ENCODE measurements around the gene TRIM52. TPM values are rescaled to one million over a fixed set of nuclear protein-coding genes. Genes with fewer than 3 reads are reported as not detected.

The TRIM52 gene
- total and polyA plus RNA-seq, 5 donors from 2014 or later, result 28.0 to 40.3 (median 35.7) TPM

DNA sequence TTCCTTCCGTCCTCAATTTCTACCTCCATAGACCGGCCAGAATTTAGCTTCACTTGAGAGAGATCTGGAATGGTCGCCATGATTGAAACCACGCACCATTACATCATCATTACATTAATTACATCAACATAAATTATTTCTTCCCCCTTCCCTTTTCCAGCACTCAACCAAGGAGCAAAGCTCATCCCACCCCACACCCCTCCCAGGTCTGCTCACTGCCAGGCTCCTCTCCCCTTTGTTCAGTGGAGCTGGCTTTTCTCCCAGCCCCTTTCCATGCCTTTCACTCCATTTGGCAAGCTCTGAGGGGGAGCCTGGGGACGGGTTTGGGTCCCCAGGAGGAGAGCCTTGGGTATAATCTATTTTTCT, 25.6 kb downstream of the TRIM52 start:
- H3K4me1 Mint-ChIP-seq, result peaks cover 0 to 27% (median 21%) of the 10 kb centered on the region in 4 donors
- H3K4me3 ChIP-seq (ENCODE audit: low read depth, low read length), result no peak overlapping the region
- peak overlapping the region in 1 of 4 donors; percentile 15 for H3K4me3 Mint-ChIP-seq
- H3K9me3 Mint-ChIP-seq, result peaks cover 0 to 2% (median 0%) of the 10 kb centered on the region in 7 donors
- peaks cover 84% of the 10 kb centered on the region for H3K36me3 ChIP-seq (ENCODE audit: control insufficient read depth, insufficient read depth, low read length)
- H3K27ac Mint-ChIP-seq, result no peak overlapping the region
- DNase-seq (no peak), ATAC-seq (ENCODE audit: low read depth in 2 of 2) (no peak)
- no peak overlapping the region for H3K27ac ChIP-seq (ENCODE audit: insufficient read depth, low read length, poor library complexity, severe bottlenecking)
- H3K4me1 ChIP-seq (ENCODE audit: control insufficient read depth, insufficient read depth, low read length, poor library complexity, severe bottlenecking), result peaks cover under 1% of the 10 kb centered on the region
- H3K27me3 Mint-ChIP-seq, result no peaks in the 10 kb centered on the region
- peaks cover 60% of the 10 kb centered on the region for H3K36me3 Mint-ChIP-seq
- H3K27me3 ChIP-seq (ENCODE audit: control insufficient read depth, insufficient read depth, low read length), result no peaks in the 10 kb centered on the region
- H3K9me3 ChIP-seq (ENCODE audit: control insufficient read depth in 2 of 2, low read length in 2 of 2), result no peaks in the 10 kb centered on the region

DNA sequence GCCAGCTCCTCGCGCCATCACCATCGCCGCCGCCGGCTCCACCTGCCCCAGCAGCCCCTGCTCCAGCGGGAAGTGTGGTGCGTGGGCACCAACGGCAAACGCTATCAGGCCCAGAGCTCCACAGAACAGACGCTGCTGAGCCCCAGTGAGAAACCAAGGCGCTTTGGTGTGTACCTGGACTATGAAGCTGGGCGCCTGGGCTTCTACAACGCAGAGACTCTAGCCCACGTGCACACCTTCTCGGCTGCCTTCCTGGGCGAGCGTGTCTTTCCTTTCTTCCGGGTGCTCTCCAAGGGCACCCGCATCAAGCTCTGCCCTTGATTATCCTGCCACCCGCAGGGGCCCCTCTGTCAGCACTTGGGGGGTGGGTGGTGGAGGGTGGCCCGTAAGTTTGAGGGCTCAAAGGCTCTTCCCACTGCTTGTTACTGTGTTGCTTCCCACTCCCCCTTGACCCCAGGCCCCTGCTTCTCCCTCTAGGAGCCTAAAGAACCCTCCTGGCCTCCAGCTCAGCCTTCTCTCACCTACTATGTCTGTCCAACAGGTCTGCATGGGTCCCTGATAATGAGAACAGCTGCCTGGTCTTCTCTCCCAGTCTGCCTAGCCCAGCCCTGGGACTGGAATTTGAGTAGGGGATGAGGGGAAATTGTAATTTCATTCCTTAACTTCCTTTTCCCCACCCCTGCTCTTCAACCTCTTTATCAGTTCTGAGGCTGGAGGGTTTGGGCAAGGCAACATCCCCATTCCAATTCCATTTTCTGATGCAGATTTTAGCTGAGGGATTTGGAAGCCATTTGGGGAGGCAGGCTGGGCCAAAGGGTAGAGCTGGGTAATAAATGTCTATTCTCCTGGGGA, 26.3 kb downstream of the TRIM52 start:
- H3K27ac Mint-ChIP-seq, result peak overlapping the region in 1 of 3 donors; percentile 20

DNA sequence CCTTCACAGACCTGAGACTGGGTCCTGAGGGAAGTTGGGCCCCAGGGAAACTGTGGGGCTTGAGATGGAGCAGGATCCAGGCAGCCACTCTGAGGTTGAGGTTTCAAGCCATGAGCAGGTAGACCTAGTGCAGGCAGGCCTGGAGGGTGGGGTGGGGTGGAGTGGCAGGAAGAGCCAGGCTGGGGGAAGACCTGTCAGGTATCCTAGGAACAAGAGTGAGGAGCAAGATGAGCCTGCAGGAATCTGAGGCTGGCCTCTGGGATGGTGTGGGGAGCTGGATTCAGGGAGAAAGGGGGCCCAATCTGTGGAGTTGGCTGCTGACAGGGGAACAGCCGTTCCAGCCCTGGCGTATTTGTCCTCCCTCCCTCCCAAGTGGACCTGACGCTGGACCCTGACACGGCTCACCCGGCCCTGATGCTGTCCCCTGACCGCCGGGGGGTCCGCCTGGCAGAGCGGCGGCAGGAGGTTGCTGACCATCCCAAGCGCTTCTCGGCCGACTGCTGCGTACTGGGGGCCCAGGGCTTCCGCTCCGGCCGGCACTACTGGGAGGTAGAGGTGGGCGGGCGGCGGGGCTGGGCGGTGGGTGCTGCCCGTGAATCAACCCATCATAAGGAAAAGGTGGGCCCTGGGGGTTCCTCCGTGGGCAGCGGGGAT, 27.0 kb downstream of the TRIM52 start:
- H3K27ac Mint-ChIP-seq, result peak overlapping the region in 2 of 3 donors; percentile 46 to 48
- H3K4me3 ChIP-seq (ENCODE audit: low read depth, low read length), result no peak overlapping the region
- H3K27ac ChIP-seq (ENCODE audit: insufficient read depth, low read length, poor library complexity, severe bottlenecking), result peak overlapping the region; percentile 17
- H3K27me3 ChIP-seq (ENCODE audit: control insufficient read depth, insufficient read depth, low read length), result no peaks in the 10 kb centered on the region
- no peak for ATAC-seq (ENCODE audit: low read depth in 2 of 2)
- no peaks in the 10 kb centered on the region for H3K9me3 ChIP-seq (ENCODE audit: control insufficient read depth in 2 of 2, low read length in 2 of 2)
- H3K36me3 ChIP-seq (ENCODE audit: control insufficient read depth, insufficient read depth, low read length), result peaks cover 71% of the 10 kb centered on the region
- H3K9me3 Mint-ChIP-seq, result peaks cover 0 to 2% (median 0%) of the 10 kb centered on the region in 7 donors
- no peaks in the 10 kb centered on the region for H3K4me1 ChIP-seq (ENCODE audit: control insufficient read depth, insufficient read depth, low read length, poor library complexity, severe bottlenecking)
- no peak for DNase-seq
- H3K4me3 Mint-ChIP-seq, result no peak overlapping the region
- peaks cover 61% of the 10 kb centered on the region for H3K36me3 Mint-ChIP-seq
- H3K4me1 Mint-ChIP-seq, result peaks cover 8 to 29% (median 27%) of the 10 kb centered on the region in 4 donors
- H3K27me3 Mint-ChIP-seq, result no peaks in the 10 kb centered on the region

More for the DNA sequence above, 26.3 kb downstream of the TRIM52 start:
- no peaks in the 10 kb centered on the region for H3K4me1 ChIP-seq (ENCODE audit: control insufficient read depth, insufficient read depth, low read length, poor library complexity, severe bottlenecking)
- H3K27me3 ChIP-seq (ENCODE audit: control insufficient read depth, insufficient read depth, low read length), result no peaks in the 10 kb centered on the region
- Mint-ChIP-seq H3K27me3 (no peaks in the 10 kb centered on the region), H3K4me3 (no peak overlapping the region), H3K36me3 (peaks cover 63% of the 10 kb centered on the region), H3K9me3 (peaks cover 0 to 2% (median 0%) of the 10 kb centered on the region in 7 donors), H3K4me1 (peaks cover 2 to 29% (median 24%) of the 10 kb centered on the region in 4 donors)
- peaks cover 79% of the 10 kb centered on the region for H3K36me3 ChIP-seq (ENCODE audit: control insufficient read depth, insufficient read depth, low read length)
- DNase-seq, result no peak
- no peaks in the 10 kb centered on the region for H3K9me3 ChIP-seq (ENCODE audit: control insufficient read depth in 2 of 2, low read length in 2 of 2)
- no peak overlapping the region for H3K4me3 ChIP-seq (ENCODE audit: low read depth, low read length)
- no peak overlapping the region for H3K27ac ChIP-seq (ENCODE audit: insufficient read depth, low read length, poor library complexity, severe bottlenecking)
- no peak for ATAC-seq (ENCODE audit: low read depth in 2 of 2)

DNA sequence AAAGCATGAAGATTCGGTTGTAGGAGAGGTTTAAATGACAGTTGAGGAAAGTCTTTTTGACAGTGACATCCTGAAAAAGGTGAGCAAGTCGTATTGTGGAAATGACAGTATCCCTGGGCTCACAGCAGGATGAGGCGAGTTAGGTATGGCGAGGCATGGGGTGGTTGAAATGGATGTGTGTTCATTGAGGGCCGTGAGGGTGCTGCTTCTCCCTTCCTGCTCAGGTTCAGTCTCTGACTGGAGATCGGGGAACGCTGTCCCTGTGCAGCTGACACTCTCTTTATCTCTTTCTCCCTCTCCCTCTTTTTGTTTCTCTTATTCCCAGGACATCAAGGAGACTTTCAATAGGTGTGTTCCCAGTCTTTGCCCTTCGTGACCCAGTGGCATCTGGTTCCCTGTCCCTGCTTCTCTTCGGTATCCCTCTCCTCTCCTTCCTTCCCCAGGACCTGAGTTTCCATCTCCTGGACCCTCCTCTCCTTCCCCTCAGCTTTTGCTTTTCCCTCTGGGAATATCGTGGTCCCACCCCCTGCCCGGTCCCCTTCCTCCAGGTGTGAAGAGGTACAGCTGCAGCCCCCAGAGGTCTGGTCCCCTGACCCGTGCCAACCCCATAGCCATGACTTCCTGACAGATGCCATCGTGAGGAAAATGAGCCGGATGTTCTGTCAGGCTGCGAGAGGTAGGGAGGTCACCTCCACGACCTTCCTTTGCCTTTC, 27.7 kb downstream of the TRIM52 start:
- no peak overlapping the region for H3K4me3 Mint-ChIP-seq
- no peaks in the 10 kb centered on the region for H3K27me3 Mint-ChIP-seq
- no peaks in the 10 kb centered on the region for H3K9me3 ChIP-seq (ENCODE audit: control insufficient read depth in 2 of 2, low read length in 2 of 2)
- ATAC-seq (ENCODE audit: low read depth in 2 of 2) (no peak), DNase-seq (no peak)
- H3K9me3 Mint-ChIP-seq, result peaks cover 0 to 2% (median 0%) of the 10 kb centered on the region in 7 donors
- H3K4me3 ChIP-seq (ENCODE audit: low read depth, low read length), result no peak overlapping the region
- H3K36me3 ChIP-seq (ENCODE audit: control insufficient read depth, insufficient read depth, low read length), result peaks cover 64% of the 10 kb centered on the region
- H3K4me1 ChIP-seq (ENCODE audit: control insufficient read depth, insufficient read depth, low read length, poor library complexity, severe bottlenecking), result no peaks in the 10 kb centered on the region
- peaks cover 8 to 25% (median 24%) of the 10 kb centered on the region in 4 donors for H3K4me1 Mint-ChIP-seq
- no peaks in the 10 kb centered on the region for H3K27me3 ChIP-seq (ENCODE audit: control insufficient read depth, insufficient read depth, low read length)
- H3K27ac Mint-ChIP-seq, result peak overlapping the region; percentile 26 to 59 (median 49)
- H3K36me3 Mint-ChIP-seq, result peaks cover 56% of the 10 kb centered on the region
- H3K27ac ChIP-seq (ENCODE audit: insufficient read depth, low read length, poor library complexity, severe bottlenecking), result peak overlapping the region; percentile 17

DNA sequence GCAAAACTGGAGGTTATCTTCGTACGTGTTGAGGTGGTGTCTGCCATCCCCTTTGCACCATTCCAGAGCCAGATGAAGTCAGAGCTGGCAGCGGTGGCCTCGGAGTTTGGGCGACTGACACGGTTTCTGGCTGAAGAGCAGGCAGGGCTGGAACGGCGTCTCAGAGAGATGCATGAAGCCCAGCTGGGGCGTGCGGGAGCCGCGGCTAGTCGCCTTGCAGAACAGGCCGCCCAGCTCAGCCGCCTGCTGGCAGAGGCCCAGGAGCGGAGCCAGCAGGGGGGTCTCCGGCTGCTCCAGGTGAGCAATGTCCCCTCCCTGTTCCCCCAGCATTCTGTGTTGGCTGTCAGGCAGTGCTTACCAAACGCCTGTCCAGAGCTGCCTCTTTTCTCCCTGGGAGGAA, 28.4 kb downstream of the TRIM52 start:
- no peaks in the 10 kb centered on the region for H3K27me3 ChIP-seq (ENCODE audit: control insufficient read depth, insufficient read depth, low read length)
- no peak for ATAC-seq (ENCODE audit: low read depth in 2 of 2)
- no peak overlapping the region for H3K4me3 ChIP-seq (ENCODE audit: low read depth, low read length)
- DNase-seq, result no peak
- H3K4me1 ChIP-seq (ENCODE audit: control insufficient read depth, insufficient read depth, low read length, poor library complexity, severe bottlenecking), result no peaks in the 10 kb centered on the region
- no peaks in the 10 kb centered on the region for H3K27me3 Mint-ChIP-seq
- H3K36me3 Mint-ChIP-seq, result peaks cover 50% of the 10 kb centered on the region
- H3K4me1 Mint-ChIP-seq, result peaks cover 8 to 21% (median 18%) of the 10 kb centered on the region in 4 donors
- H3K27ac Mint-ChIP-seq, result peak overlapping the region in 2 of 3 donors; percentile 20 to 49
- no peak overlapping the region for H3K4me3 Mint-ChIP-seq
- H3K36me3 ChIP-seq (ENCODE audit: control insufficient read depth, insufficient read depth, low read length), result peaks cover 58% of the 10 kb centered on the region
- H3K27ac ChIP-seq (ENCODE audit: insufficient read depth, low read length, poor library complexity, severe bottlenecking), result no peak overlapping the region
- peaks cover 0 to 2% (median 0%) of the 10 kb centered on the region in 7 donors for H3K9me3 Mint-ChIP-seq
- H3K9me3 ChIP-seq (ENCODE audit: control insufficient read depth in 2 of 2, low read length in 2 of 2), result no peaks in the 10 kb centered on the region

DNA sequence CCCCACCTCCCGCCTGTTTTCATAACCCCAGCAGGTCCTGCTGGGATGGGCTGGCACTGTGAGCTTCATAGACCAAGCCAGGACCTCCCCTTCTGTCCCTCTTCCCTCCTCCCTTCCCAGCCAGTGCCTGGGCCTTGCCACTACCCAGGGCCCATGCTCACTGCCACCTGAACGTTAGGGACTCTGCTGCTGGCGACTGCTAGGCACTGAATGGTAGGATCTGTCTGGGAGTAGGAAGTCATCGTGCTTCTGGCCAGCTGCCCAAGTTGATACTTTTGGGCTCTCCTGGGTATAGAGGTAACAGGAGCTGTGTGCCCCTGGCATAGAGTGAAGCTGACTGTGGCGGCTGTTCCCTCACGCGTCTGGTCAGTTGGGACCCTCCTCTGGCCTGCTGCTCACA, 29.5 kb downstream of the TRIM52 start:
- H3K9me3 ChIP-seq (ENCODE audit: control insufficient read depth in 2 of 2, low read length in 2 of 2), result no peaks in the 10 kb centered on the region
- peaks cover 8 to 21% (median 18%) of the 10 kb centered on the region in 4 donors for H3K4me1 Mint-ChIP-seq
- H3K4me1 ChIP-seq (ENCODE audit: control insufficient read depth, insufficient read depth, low read length, poor library complexity, severe bottlenecking), result peaks cover under 1% of the 10 kb centered on the region
- H3K4me3 ChIP-seq (ENCODE audit: low read depth, low read length), result no peak overlapping the region
- DNase-seq, result no peak
- no peak overlapping the region for H3K27ac Mint-ChIP-seq
- H3K4me3 Mint-ChIP-seq, result no peak overlapping the region
- H3K36me3 Mint-ChIP-seq, result peaks cover 38% of the 10 kb centered on the region
- H3K27ac ChIP-seq (ENCODE audit: insufficient read depth, low read length, poor library complexity, severe bottlenecking), result no peak overlapping the region
- peaks cover 46% of the 10 kb centered on the region for H3K36me3 ChIP-seq (ENCODE audit: control insufficient read depth, insufficient read depth, low read length)
- H3K9me3 Mint-ChIP-seq, result peaks cover 0 to 2% (median 0%) of the 10 kb centered on the region in 7 donors
- no peak for ATAC-seq (ENCODE audit: low read depth in 2 of 2)
- no peaks in the 10 kb centered on the region for H3K27me3 Mint-ChIP-seq
- no peaks in the 10 kb centered on the region for H3K27me3 ChIP-seq (ENCODE audit: control insufficient read depth, insufficient read depth, low read length)

DNA sequence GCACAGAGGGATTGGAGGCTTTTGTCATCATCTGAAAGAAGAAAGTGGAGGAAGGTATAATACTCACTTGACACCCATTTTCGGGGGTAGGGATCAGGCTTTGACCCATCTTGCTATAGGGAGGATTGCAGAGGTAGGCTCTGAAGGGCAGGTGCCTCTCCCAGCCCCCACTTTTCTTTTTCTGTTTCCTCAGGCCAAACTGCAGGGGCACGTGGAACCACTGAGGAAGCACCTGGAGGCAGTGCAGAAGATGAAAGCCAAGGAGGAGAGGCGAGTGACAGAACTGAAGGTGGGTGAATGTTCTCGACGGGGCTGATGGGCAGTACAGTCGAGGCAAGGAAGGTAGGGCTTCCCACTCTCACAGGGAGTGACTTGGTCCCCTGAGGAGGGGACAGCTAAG, 30.4 kb downstream of the TRIM52 start:
- ATAC-seq (ENCODE audit: low read depth in 2 of 2) (no peak), DNase-seq (no peak)
- Mint-ChIP-seq H3K9me3 (peaks cover 0 to 2% (median 0%) of the 10 kb centered on the region in 7 donors), H3K4me1 (peaks cover 8 to 30% (median 24%) of the 10 kb centered on the region in 4 donors), H3K36me3 (peaks cover 29% of the 10 kb centered on the region), H3K4me3 (no peak overlapping the region), H3K27ac (peak overlapping the region; percentile 65 to 75 (median 71)), H3K27me3 (no peaks in the 10 kb centered on the region)
- Histone ChIP-seq H3K36me3 (ENCODE audit: control insufficient read depth, insufficient read depth, low read length) (peaks cover 37% of the 10 kb centered on the region), H3K9me3 (ENCODE audit: control insufficient read depth in 2 of 2, low read length in 2 of 2) (no peaks in the 10 kb centered on the region), H3K4me1 (ENCODE audit: control insufficient read depth, insufficient read depth, low read length, poor library complexity, severe bottlenecking) (peaks cover 8% of the 10 kb centered on the region), H3K27ac (ENCODE audit: insufficient read depth, low read length, poor library complexity, severe bottlenecking) (no peak overlapping the region), H3K4me3 (ENCODE audit: low read depth, low read length) (no peak overlapping the region), H3K27me3 (ENCODE audit: control insufficient read depth, insufficient read depth, low read length) (no peaks in the 10 kb centered on the region)
